K562 (cell line): ENCODE data around the gene CPNE8. TPM values are rescaled to one million over a fixed set of nuclear protein-coding genes. Genes with fewer than 3 reads are reported as not detected.

ENCODE experiments used
- ATAC-seq: fragments of 200-7000 bp; cut with Tn5 transposase; 3 replicates; pipeline ENCODE4 v1.9.1; 2020; ENCODE audit warnings: moderate library complexity
- BruUV-seq: library from RNA; stranded (reverse); fragments of 400-500 nt; replicated peaks from 2 replicates; lab custom pipeline; 2021; lab: Mats Ljungman, UMichigan
- CTCF ChIA-PET: fragments of 300-600 bp; formaldehyde crosslinking; extraction: SDS; loops from one replicate; lab custom pipeline; 2021; ENCODE audit warnings: low intra/inter-chr PET ratio; lab: Yijun Ruan, JAX
- POLR2A ChIA-PET: fragments of 300-600, 350-650 bp; sonication (Branson Sonifier 250); formaldehyde crosslinking; extraction: SDS; loops from one replicate; lab custom pipeline; 2021; ENCODE audit warnings: antibody characterized with exemption, inconsistent platforms; lab: Yijun Ruan, JAX
- DNase-seq, 4 experiments: peaks; one replicate each; pipeline versions ENCODE4 v3.0.0 to v3.0.0-alpha.2; 2011 to 2018; ENCODE audit warnings: low spot score in 3 of 4, mixed read lengths in 3 of 4; ENCODE audit errors: extremely low read depth in 1 of 4
- FAIRE-seq: peaks from 2 replicates; lab custom pipeline; 2011; peaks lifted over from hg19 to GRCh38; lab: Jason Lieb, UNC
- H2AFZ ChIP-seq: 2 replicates; pipeline ENCODE4 v1.6.0; 2011; ENCODE audit warnings: low read depth, low read length, control low read depth, inconsistent platforms
- H3K27ac ChIP-seq: fragments of 200-600 bp; 3 replicates; pipeline ENCODE4 v1.8.0; 2011; ENCODE audit warnings: low read depth, mild to moderate bottlenecking, control low read depth, inconsistent platforms, low read length, moderate library complexity, mixed read lengths; ENCODE audit errors: extremely low read depth
- H3K27me3 ChIP-seq, 2 experiments: fragments of 300-600 bp in 1 of 2; 2 replicates in 1 of 2; 3 replicates in 1 of 2; pipeline versions ENCODE4 v1.6.0 to v1.8.0; 2011; ENCODE audit warnings: inconsistent platforms in 2 of 2, low read length in 2 of 2, mild to moderate bottlenecking in 1 of 2, mixed read lengths in 1 of 2, moderate library complexity in 1 of 2; ENCODE audit not compliant: control insufficient read depth in 2 of 2, insufficient read depth in 2 of 2
- H3K36me3 ChIP-seq: fragments of 300-600 bp; 3 replicates; pipeline ENCODE4 v1.8.0; 2011; ENCODE audit warnings: mild to moderate bottlenecking, low read length, inconsistent platforms; ENCODE audit not compliant: control insufficient read depth, insufficient read depth
- H3K4me1 ChIP-seq, 2 experiments: fragments of 200-600 bp in 1 of 2; replicated peaks in 1 of 2; 2 replicates in 1 of 2; 3 replicates in 1 of 2; pipeline versions ENCODE4 v1.5.1 to v1.8.0; 2011; ENCODE audit warnings: inconsistent platforms in 2 of 2, low read length in 2 of 2, mild to moderate bottlenecking in 1 of 2, mixed read lengths in 1 of 2, moderate library complexity in 1 of 2; ENCODE audit not compliant: control insufficient read depth in 2 of 2, insufficient read depth in 2 of 2
- H3K4me2 ChIP-seq: 2 replicates; pipeline ENCODE4 v1.6.1; 2011; ENCODE audit warnings: low read length, control low read depth, inconsistent platforms, mixed read lengths; ENCODE audit not compliant: insufficient read depth
- H3K4me3 ChIP-seq: fragments of 200-600 bp; sonication (generic), shearing (Covaris generic); 2 replicates; pipeline ENCODE4 v1.5.1; 2016; ENCODE audit warnings: control low read depth, inconsistent platforms
- H3K79me2 ChIP-seq: fragments of 200-600 bp; 3 replicates; pipeline ENCODE4 v1.8.0; 2011; ENCODE audit warnings: low read length, inconsistent platforms; ENCODE audit not compliant: control insufficient read depth, insufficient read depth
- H3K9ac ChIP-seq, 2 experiments: 2 replicates each; pipeline versions ENCODE4 v1.6.0 to v1.6.1; 2011; ENCODE audit warnings: low read depth in 2 of 2, low read length in 2 of 2, control low read depth in 1 of 2, inconsistent platforms in 1 of 2, mild to moderate bottlenecking in 1 of 2, mixed read lengths in 1 of 2; ENCODE audit not compliant: insufficient read depth in 1 of 2
- H3K9me1 ChIP-seq: one replicate; pipeline ENCODE4 v1.6.0; 2011; ENCODE audit warnings: inconsistent platforms, mild to moderate bottlenecking, low read length, moderate library complexity; ENCODE audit not compliant: control insufficient read depth, insufficient read depth
- H3K9me3 ChIP-seq: replicated peaks from 2 replicates; pipeline ENCODE4 v1.5.1; 2011; ENCODE audit warnings: low read depth, low read length, inconsistent platforms; ENCODE audit not compliant: control insufficient read depth, insufficient read depth
- H4K20me1 ChIP-seq: replicated peaks from 2 replicates; pipeline ENCODE4 v1.6.1; 2011; ENCODE audit warnings: low read length, inconsistent platforms, mixed read lengths; ENCODE audit not compliant: control insufficient read depth, insufficient read depth
- ARID3A ChIP-seq: IDR thresholded peaks from 2 replicates; pipeline ENCODE4 v1.6.1; 2012; ENCODE audit warnings: low read depth, low read length, improper control_type of control experiment, borderline replicate concordance
- ARNT ChIP-seq, 2 experiments: fragments of 450-650 bp; IDR thresholded peaks; 2 replicates each; pipeline ENCODE4 v1.6.1; 2016; ENCODE audit warnings: mild to moderate bottlenecking in 1 of 2
- KDM5B ChIP-seq: fragments of 200-600 bp; sonication (generic); IDR thresholded peaks from 2 replicates; pipeline ENCODE4 v1.6.1; 2012; ENCODE audit warnings: low read depth, mild to moderate bottlenecking, moderate library complexity, low read length, control low read depth, inconsistent platforms; ENCODE audit not compliant: insufficient replicate concordance
- RBFOX2 ChIP-seq: fragments of 200-400 bp; formaldehyde crosslinking; IDR thresholded peaks from 2 replicates; pipeline ENCODE4 v1.6.1; 2017; ENCODE audit warnings: low read depth, mild to moderate bottlenecking, low read length, moderate library complexity
- SAFB ChIP-seq: fragments of 200-400 bp; formaldehyde crosslinking; IDR thresholded peaks from 2 replicates; pipeline ENCODE4 v1.6.1; 2017; ENCODE audit warnings: low read depth, low read length, borderline replicate concordance
- U2AF2 ChIP-seq: fragments of 200-400 bp; formaldehyde crosslinking; optimal IDR thresholded peaks from 2 replicates; pipeline ENCODE3; 2017; ENCODE audit warnings: low read depth, mild to moderate bottlenecking, low read length
- ZC3H8 ChIP-seq: fragments of 450-650 bp; IDR thresholded peaks from 2 replicates; pipeline ENCODE4 v1.6.1; 2017
- ZNF311 ChIP-seq: fragments of 250-450 bp; sonication (Bioruptor Pico); IDR thresholded peaks from 2 replicates; pipeline ENCODE4 v1.4.0; 2020; ENCODE audit warnings: mild to moderate bottlenecking, moderate library complexity
- ZNF592 ChIP-seq: fragments of 450-650 bp; IDR thresholded peaks from 2 replicates; pipeline ENCODE4 v1.6.1; 2017; ENCODE audit warnings: antibody characterized with exemption, mild to moderate bottlenecking
- WGBS: fragments of 100-300 bp; shearing (Covaris generic); methylation state at CpG from one replicate; pipeline ENCODE4 v1.1.6; 2016; ENCODE audit warnings: low coverage, mixed read lengths; ENCODE audit not compliant: insufficient coverage; ENCODE audit errors: missing lambda C conversion rate; 5-methylcytosine and 5-hydroxymethylcytosine counted together
- in situ Hi-C: fragments of 300-500 bp; cut with MboI; formaldehyde crosslinking; loops from 4 replicates; pipeline ENCODE4 v1.15.0; 2018; ENCODE audit warnings: inconsistent platforms, mixed read lengths
- intact Hi-C: fragments of 100-400 bp; cut with micrococcal nuclease; formaldehyde crosslinking; loops from 2 replicates; pipeline ENCODE4 v1.14.2; 2022
- polyA plus RNA-seq, 8 experiments: library from polyadenylated mRNA; depleted of rRNA in 4 of 8; stranded (reverse) in 5 of 8; unstranded in 3 of 8; fragments of >200 nt; fragmentation: Nextera tagmentation in 2 of 8; fragmentation: Illumina TruSeq in 1 of 8; extraction: Ambion mirVana in 2 of 8; extraction: Trizol in 1 of 8; gene quantifications; 2 replicates each; pipeline versions ENCODE4 v1.2.1 to v1.2.3, GENCODE V29; 2011 to 2014; ENCODE audit warnings: inconsistent platforms in 1 of 8, missing spikeins in 1 of 8
- total RNA-seq, 7 experiments: library from RNA; depleted of rRNA in 6 of 7; stranded (reverse); fragments of >200 nt in 6 of 7; fragmentation: Illumina TruSeq in 2 of 7; extraction: Trizol in 2 of 7; gene quantifications; 2 replicates each; pipeline versions ENCODE4 v1.2.1 to v1.2.3, GENCODE V29; 2011 to 2021; ENCODE audit warnings: low replicate concordance in 1 of 7

The CPNE8 gene
- total and polyA plus RNA-seq, 9 of the 15 experiments (the other 6 are each of a cell fraction or from before 2014, with no cell fraction given): 2.4 to 7.0 (median 4.2) TPM

GRCh38 chr12:38954238-38954873 is 49.0 kb upstream of the CPNE8 start:
- in situ Hi-C loops: no loop called here
- Histone ChIP-seq H3K9ac (no peak overlapping the region), H3K36me3 (no peaks in the 10 kb centered on the region), H3K79me2 (no peaks in the 10 kb centered on the region), H3K9me1 (no peaks in the 10 kb centered on the region), H4K20me1 (no peaks in the 10 kb centered on the region), H3K9me3 (no peaks in the 10 kb centered on the region), H2AFZ (no peak overlapping the region), H3K4me3 (no peak overlapping the region), H3K4me1 (no peaks in the 10 kb centered on the region)
- no TSS peak for BruUV-seq
- 10% methylated on average over 3 of the region's 3 CpGs for WGBS
- POLR2A ChIA-PET: no interaction called here
- intact Hi-C loops: no loop called here
- CTCF ChIA-PET: no interaction called here
- no peak for FAIRE-seq
- ATAC-seq: no peak
- DNase-seq: no peak
- TF ChIP-seq ARNT (IDR thresholded peaks at IDR 0.05) (no peak), U2AF2 (no peak)
- TF ChIP-seq, all 486 proteins: peak for 0
- Histone ChIP-seq H3K4me2 (no peak overlapping the region), H3K27ac (no peak overlapping the region), H3K27me3 (no peaks in the 10 kb centered on the region)

GRCh38 chr12:38949363-38949762 is 44.0 kb upstream of the CPNE8 start:
- no peaks in the 10 kb centered on the region for H3K9me1 ChIP-seq
- DNase-seq (no peak), FAIRE-seq (no peak), ATAC-seq (no peak)
- no peaks in the 10 kb centered on the region for H3K79me2 ChIP-seq
- no peaks in the 10 kb centered on the region for H3K4me1 ChIP-seq
- no TSS peak for BruUV-seq
- no peak overlapping the region for H3K4me3 ChIP-seq
- H2AFZ ChIP-seq: no peak overlapping the region
- no peaks in the 10 kb centered on the region for H4K20me1 ChIP-seq
- intact Hi-C loops: no loop called here
- WGBS: 11% methylated on average over 2 of the region's 2 CpGs
- no peaks in the 10 kb centered on the region for H3K36me3 ChIP-seq
- no peaks in the 10 kb centered on the region; the same call in 1 of the 2 replicates for H3K9me3 ChIP-seq
- H3K9ac ChIP-seq: no peak overlapping the region
- H3K4me2 ChIP-seq: no peak overlapping the region
- H3K27me3 ChIP-seq: no peaks in the 10 kb centered on the region
- CTCF ChIA-PET: no interaction called here
- H3K27ac ChIP-seq: no peak overlapping the region
- POLR2A ChIA-PET: interaction anchor here (0.6 kb wide), 1 partner anchor 61 kb away, joined by 3 read pairs; no protein-coding TSS in a partner anchor
- TF ChIP-seq ZC3H8 (no peak), RBFOX2 (no peak), ZNF311 (CRISPR knock-in tag) (no peak), KDM5B (no peak), SAFB (no peak), ZNF592 (no peak), ARID3A (no peak)
- TF ChIP-seq, all 486 proteins: peak for 0
- in situ Hi-C loops: no loop called here
